CD4-positive, alpha-beta T cell treated with Interleukin-1 beta for 1 hour (primary cell): ENCODE data around the gene ATF4.
"Not testable (repeated sequence)": the region's sequence is repeated elsewhere in the genome, so short reads cannot be mapped to it uniquely, and the experiment has no call there.

Experiments
- DNase-seq, 2 donors: peaks; one replicate each; pipeline ENCODE4 v3.0.0-alpha.2; 2020 to 2022

ATF4 gene

GRCh38 chr22:39514373-39514973 is 5.9 kb upstream of the ATF4 start:
- DNase-seq, result peak; percentile 33 to 55

DNA sequence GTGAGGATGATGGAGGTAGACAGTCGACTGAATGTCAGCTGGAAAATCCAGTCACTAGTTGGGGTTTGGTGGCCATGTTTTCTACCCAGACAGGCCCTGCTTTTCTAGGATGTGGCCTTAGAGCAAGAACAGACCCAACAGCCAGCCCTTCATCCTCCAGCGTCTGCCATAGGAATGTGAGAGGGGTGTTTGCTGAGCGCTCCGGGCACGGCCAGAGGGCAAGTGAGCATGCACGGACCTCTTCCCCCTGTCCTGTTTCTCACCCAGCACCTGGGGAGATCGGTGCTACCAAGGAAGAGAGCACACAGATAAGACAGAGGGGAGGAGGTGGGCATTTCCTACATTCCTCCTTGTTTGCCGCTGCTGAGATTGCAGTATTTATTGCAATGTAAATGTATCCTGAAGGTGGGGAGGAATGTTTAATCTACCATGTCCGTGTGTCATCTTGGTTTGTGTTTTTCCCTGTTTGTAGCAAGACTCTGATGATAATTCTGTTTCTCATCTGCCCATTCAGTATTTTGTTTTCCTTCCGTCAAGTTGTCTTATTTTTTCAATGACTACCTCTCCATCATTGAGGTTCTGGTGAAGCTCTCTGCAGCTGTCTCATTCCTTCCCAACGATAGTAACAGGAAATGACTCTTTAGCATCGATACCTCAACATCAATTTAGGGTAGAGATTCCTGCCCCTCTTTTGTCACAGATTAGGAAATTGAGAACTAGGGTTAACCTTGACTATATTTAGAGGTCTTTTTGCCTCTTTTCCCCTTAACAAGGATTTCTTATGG is 4.9 kb upstream of the ATF4 start:
- DNase-seq, result no peak

- DNase-seq, result no peak
These were observed 2.9 kb upstream of the ATF4 start for GRCh38 chr22:39517470-39517869.

GRCh38 chr22:39518144-39518786 is 2.1 kb upstream of the ATF4 start:
- no peak for DNase-seq

GRCh38 chr22:39518996-39519680 is 1.2 kb upstream of the ATF4 start:
- no peak for DNase-seq

DNA sequence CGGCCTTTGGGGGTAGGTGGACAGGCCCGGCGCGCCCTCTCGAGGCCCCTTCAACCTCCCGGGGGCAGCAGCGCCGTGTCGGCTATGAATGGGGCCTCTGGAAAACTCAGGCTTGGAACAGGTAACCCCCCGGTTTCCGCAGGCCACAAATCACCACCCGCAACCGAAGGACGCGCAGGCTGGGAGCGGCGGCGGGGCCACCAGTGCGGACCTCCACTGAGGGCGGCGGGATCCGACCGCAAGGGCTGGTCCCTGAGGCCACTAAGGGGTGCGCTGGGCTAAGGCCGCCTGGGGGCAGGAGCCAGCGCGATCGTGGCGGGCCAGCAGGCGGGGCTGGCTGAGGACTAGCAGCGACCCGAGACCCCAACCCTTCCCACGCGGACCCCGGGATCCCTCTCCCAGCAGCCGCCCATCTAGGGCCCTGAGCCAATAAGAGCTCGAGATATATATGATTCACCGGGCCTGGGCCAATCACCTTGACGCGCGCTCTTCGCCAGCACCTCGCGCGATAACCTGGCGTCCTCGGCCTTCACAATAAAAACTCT is 609 bp upstream of the ATF4 start:
- peak in 1 of 2 donors; percentile 97 for DNase-seq

DNA sequence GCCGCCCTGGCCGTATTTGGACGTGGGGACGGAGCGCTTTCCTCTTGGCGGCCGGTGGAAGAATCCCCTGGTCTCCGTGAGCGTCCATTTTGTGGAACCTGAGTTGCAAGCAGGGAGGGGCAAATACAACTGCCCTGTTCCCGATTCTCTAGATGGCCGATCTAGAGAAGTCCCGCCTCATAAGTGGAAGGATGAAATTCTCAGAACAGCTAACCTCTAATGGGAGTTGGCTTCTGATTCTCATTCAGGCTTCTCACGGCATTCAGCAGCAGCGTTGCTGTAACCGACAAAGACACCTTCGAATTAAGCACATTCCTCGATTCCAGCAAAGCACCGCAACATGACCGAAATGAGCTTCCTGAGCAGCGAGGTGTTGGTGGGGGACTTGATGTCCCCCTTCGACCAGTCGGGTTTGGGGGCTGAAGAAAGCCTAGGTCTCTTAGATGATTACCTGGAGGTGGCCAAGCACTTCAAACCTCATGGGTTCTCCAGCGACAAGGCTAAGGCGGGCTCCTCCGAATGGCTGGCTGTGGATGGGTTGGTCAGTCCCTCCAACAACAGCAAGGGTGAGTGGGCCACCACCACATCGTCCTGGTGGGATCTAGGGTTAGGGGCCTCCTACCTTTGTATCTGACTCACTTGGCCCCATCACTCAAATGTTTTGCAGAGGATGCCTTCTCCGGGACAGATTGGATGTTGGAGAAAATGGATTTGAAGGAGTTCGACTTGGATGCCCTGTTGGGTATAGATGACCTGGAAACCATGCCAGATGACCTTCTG is 934 bp downstream of the ATF4 start:
- DNase-seq, result peak in 1 of 2 donors; percentile 79

DNA sequence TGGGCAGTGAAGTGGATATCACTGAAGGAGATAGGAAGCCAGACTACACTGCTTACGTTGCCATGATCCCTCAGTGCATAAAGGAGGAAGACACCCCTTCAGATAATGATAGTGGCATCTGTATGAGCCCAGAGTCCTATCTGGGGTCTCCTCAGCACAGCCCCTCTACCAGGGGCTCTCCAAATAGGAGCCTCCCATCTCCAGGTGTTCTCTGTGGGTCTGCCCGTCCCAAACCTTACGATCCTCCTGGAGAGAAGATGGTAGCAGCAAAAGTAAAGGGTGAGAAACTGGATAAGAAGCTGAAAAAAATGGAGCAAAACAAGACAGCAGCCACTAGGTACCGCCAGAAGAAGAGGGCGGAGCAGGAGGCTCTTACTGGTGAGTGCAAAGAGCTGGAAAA is 1.7 kb downstream of the ATF4 start:
- DNase-seq, result not testable (repeated sequence)

DNA sequence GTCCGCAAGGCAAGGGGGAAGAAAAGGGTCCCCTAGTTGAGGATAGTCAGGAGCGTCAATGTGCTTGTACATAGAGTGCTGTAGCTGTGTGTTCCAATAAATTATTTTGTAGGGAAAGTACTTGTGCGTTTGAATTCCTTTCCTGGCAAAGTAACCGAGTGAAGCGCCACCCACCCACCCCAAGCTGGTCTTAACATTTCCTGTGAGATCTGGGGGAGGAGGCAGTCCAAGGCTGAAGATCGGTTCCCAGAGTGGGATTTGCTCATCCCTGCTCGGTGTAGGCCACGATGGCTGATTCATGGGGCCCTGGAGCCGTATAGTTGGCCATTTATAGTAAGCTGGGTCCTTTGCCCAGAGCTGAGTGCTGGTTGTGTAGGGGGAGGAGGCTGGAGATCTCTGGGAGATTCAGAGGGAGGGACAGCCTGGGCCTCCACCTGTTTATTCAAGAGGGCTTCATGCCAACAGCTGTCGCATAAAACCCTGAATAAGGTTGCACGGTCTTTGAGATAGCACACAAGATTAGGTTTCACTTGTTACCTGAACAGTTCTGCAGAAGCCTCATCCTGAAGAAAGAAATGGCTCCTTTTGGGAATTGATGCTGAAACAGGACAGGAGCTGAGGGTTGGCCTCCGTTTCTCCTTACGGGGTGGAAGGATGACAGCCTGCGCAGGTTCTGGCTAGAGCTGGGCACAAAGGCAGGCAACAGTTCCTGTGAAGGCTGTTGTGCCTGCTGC is 2.4 kb downstream of the ATF4 start:
- DNase-seq, result peak in 1 of 2 donors; percentile 19

DNA sequence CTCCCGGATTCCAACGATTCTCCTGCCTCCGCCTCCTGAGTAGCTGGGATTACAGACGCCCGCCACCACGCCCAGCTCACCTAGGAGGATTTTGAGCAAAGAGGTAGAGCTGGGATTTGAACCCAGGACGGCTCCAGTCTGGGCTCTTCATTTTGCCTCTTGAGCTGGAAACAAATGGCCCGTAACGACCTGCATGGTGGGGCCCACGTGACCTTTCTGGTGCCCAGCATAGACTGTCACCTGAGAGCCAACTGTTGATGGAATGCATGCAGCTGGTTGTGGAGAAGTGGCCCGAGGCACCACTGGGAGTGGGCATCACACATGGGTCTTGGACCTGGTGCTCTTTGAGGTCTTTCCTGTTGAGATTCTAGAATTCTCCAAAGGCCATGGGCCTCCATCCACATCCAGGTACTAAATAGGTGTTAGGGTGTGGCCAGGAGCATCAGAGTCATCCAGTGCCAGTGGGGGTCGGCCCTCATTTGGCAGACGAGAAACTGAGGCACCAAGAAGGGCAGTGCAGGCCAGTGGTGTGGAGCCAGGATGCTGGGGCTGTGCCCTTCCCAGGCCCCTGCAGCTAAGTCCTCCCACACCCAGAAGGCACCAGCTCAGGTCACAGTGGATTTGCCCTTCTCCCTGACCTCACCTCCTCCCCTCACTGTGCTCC is 3.9 kb downstream of the ATF4 start:
- no peak for DNase-seq

GRCh38 chr22:39524753-39525657 is 4.6 kb downstream of the ATF4 start:
- no peak for DNase-seq

DNA sequence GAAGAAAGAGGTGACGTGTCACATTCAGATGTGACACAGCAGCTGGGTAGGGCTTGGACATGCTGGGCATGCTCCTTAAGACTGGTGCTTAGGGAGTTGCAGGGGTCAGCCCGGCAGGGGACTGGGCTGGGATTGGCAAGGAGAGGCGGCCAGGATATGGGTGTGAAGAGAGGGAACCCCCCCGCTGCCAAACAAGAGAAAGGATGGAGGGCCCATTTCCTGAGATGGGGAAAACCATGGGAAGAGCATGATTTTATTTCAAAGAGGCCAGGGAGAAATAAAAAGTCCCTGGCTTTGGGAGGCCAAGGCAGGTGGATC is 5.3 kb downstream of the ATF4 start:
- no peak for DNase-seq

- DNase-seq, result peak; percentile 35 to 46
These were observed 6.4 kb downstream of the ATF4 start for GRCh38 chr22:39526736-39527171.

- no peak for DNase-seq
These were observed 7.2 kb downstream of the ATF4 start for GRCh38 chr22:39527481-39527961.

- no peak for DNase-seq
These were observed 7.8 kb downstream of the ATF4 start for GRCh38 chr22:39528080-39528661.

GRCh38 chr22:39528681-39529486 is 8.5 kb downstream of the ATF4 start:
- DNase-seq, result peak; percentile 92 to 94

DNA sequence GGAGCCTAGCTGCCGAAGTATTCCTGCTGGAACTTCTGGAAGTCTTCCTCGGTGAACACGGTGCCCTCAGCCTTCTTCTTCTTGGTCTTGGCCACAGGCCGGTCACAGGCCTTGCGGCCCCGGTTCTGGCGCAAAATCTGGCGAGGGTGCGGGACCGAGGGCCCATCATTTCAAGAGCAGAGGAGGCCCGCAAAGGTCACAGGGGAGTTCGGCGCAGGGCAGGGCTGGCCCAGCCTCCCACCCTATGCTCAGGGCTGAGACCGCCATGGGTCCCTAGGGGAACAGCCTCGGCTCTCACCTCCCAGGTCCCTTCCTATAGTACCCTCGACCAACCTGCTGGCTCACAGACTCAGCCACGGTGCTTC is 9.1 kb downstream of the ATF4 start:
- DNase-seq, result no peak

GRCh38 chr22:39530116-39530515 is 9.8 kb downstream of the ATF4 start:
- no peak for DNase-seq
